Adrenal gland (tissue), 5 donors: ENCODE measurements around the gene ARHGAP30.

Experiments
- POLR2A ChIP-seq, 2 donors: fragments of 450-650 bp; IDR thresholded peaks; one replicate each; pipeline ENCODE4 v1.6.1; 2017; ENCODE audit warnings: antibody characterized with exemption in 2 of 2, mild to moderate bottlenecking in 2 of 2, moderate library complexity in 1 of 2
- TF ChIP-seq, protein P1 (sequence below), 6 experiments: fragments of 450-650 bp in 4 of 6; fragments of 200-600 bp in 2 of 6; sonication (generic) in 1 of 6; IDR thresholded peaks; 1 replicate in 5 of 6; 2 replicates in 1 of 6; pipeline versions ENCODE4 v1.5.1 to v1.8.0; 2016 to 2021; ENCODE audit warnings: antibody characterized with exemption in 6 of 6, mild to moderate bottlenecking in 2 of 6, moderate library complexity in 1 of 6
- donor health status: DM: no; HTN: no; CAD: no.

DNA sequence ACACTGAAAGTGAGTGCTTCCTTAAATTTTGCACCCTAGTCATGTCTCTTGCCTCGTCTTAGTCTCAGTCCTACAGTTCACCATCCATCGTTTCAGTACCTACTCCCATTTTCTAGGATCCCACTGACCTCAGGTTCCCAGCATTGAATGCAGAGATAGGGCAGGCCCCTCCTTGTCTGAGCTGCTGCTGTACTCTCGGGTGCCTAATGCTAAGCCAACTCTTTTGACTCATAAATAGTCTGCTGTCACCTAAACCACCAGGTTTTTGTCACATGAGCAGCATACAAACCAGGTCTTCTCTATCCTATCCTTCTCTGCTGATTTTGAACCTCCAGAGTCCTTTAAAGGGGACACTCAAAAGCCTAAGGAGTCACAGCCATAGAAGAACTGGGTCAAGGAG, 3.0 kb downstream of the ARHGAP30 start:
- TF ChIP-seq, protein P1, sequence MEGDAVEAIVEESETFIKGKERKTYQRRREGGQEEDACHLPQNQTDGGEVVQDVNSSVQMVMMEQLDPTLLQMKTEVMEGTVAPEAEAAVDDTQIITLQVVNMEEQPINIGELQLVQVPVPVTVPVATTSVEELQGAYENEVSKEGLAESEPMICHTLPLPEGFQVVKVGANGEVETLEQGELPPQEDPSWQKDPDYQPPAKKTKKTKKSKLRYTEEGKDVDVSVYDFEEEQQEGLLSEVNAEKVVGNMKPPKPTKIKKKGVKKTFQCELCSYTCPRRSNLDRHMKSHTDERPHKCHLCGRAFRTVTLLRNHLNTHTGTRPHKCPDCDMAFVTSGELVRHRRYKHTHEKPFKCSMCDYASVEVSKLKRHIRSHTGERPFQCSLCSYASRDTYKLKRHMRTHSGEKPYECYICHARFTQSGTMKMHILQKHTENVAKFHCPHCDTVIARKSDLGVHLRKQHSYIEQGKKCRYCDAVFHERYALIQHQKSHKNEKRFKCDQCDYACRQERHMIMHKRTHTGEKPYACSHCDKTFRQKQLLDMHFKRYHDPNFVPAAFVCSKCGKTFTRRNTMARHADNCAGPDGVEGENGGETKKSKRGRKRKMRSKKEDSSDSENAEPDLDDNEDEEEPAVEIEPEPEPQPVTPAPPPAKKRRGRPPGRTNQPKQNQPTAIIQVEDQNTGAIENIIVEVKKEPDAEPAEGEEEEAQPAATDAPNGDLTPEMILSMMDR (IDR thresholded peaks at IDR 0.05) = no peak
- TF ChIP-seq POLR2A (IDR thresholded peaks at IDR 0.05) = no peak
